Measurements from ENCODE around the gene SLC7A9.

DNA sequence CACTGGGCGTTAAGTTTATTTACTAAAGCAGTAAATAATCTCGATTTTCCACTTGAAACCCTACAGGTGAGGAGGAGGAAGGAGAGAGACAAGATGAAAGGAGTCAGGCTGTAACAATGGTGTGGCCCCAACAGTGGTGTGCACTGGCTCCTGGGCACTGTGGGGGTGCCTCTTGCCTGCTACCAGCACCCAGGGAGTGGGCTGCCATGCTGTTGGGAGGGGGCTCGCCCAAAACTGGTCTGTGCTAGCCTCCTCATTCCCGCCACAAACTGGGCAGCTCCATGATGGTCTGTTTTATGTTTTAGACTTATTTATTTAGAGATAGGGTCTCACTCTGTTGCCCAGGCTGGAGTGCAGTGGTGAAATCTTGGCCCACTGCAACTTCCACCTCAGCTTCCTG, 49.8 kb upstream of the SLC7A9 start:
- no peak for TF ChIP-seq FOXM1 (IDR thresholded peaks at IDR 0.05; ENCODE audit: borderline replicate concordance, low read depth)
- no peak for TF ChIP-seq RAD21 (IDR thresholded peaks at IDR 0.05; ENCODE audit: low read depth)
- no peak for TF ChIP-seq CREB1 (IDR thresholded peaks at IDR 0.05; ENCODE audit: low read depth)
- TF ChIP-seq, protein P1, sequence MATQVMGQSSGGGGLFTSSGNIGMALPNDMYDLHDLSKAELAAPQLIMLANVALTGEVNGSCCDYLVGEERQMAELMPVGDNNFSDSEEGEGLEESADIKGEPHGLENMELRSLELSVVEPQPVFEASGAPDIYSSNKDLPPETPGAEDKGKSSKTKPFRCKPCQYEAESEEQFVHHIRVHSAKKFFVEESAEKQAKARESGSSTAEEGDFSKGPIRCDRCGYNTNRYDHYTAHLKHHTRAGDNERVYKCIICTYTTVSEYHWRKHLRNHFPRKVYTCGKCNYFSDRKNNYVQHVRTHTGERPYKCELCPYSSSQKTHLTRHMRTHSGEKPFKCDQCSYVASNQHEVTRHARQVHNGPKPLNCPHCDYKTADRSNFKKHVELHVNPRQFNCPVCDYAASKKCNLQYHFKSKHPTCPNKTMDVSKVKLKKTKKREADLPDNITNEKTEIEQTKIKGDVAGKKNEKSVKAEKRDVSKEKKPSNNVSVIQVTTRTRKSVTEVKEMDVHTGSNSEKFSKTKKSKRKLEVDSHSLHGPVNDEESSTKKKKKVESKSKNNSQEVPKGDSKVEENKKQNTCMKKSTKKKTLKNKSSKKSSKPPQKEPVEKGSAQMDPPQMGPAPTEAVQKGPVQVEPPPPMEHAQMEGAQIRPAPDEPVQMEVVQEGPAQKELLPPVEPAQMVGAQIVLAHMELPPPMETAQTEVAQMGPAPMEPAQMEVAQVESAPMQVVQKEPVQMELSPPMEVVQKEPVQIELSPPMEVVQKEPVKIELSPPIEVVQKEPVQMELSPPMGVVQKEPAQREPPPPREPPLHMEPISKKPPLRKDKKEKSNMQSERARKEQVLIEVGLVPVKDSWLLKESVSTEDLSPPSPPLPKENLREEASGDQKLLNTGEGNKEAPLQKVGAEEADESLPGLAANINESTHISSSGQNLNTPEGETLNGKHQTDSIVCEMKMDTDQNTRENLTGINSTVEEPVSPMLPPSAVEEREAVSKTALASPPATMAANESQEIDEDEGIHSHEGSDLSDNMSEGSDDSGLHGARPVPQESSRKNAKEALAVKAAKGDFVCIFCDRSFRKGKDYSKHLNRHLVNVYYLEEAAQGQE (IDR thresholded peaks at IDR 0.05; ENCODE audit: low read depth), result no peak
- TF ChIP-seq EP300 (IDR thresholded peaks at IDR 0.05; ENCODE audit: borderline replicate concordance), result no peak
- TF ChIP-seq YY1 (IDR thresholded peaks at IDR 0.05; ENCODE audit: low read depth), result no peak
- TF ChIP-seq, protein P2, sequence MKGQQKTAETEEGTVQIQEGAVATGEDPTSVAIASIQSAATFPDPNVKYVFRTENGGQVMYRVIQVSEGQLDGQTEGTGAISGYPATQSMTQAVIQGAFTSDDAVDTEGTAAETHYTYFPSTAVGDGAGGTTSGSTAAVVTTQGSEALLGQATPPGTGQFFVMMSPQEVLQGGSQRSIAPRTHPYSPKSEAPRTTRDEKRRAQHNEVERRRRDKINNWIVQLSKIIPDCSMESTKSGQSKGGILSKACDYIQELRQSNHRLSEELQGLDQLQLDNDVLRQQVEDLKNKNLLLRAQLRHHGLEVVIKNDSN (IDR thresholded peaks at IDR 0.05), result no peak
- no peak for TF ChIP-seq CEBPB (IDR thresholded peaks at IDR 0.05)
- TF ChIP-seq NFIC (IDR thresholded peaks at IDR 0.05), result no peak
- no peak for TF ChIP-seq EGR1 (IDR thresholded peaks at IDR 0.05)
- TF ChIP-seq, protein P3, sequence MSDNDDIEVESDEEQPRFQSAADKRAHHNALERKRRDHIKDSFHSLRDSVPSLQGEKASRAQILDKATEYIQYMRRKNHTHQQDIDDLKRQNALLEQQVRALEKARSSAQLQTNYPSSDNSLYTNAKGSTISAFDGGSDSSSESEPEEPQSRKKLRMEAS (IDR thresholded peaks at IDR 0.05), result no peak

Measured in Ishikawa (cell line).